Common myeloid progenitor, CD34-positive (primary cell): ENCODE measurements around the gene TRPM6.

ENCODE experiments used
- CTCF ChIA-PET: fragments of 350-600 bp; sonication (Branson Sonifier 250); formaldehyde crosslinking; loops from one replicate; lab custom pipeline; 2021; ENCODE audit warnings: antibody characterized with exemption; lab: Charles Lee
- POLR2A ChIA-PET: fragments of 350-600 bp; sonication (Branson Sonifier 250); formaldehyde crosslinking; loops from one replicate; lab custom pipeline; 2021; ENCODE audit warnings: antibody characterized with exemption; lab: Charles Lee
- DNase-seq, 3 donors: peaks; one replicate each; pipeline versions ENCODE4 v3.0.0 to v3.0.0-alpha.2; 2013
- H3K27ac ChIP-seq, 2 experiments: 1 replicate in 1 of 2; 2 replicates in 1 of 2; pipeline ENCODE4 v1.7.0; 2013; ENCODE audit warnings: inconsistent platforms in 2 of 2, low read length in 2 of 2, mild to moderate bottlenecking in 2 of 2, low read depth in 1 of 2, moderate library complexity in 1 of 2; ENCODE audit not compliant: severe bottlenecking in 2 of 2, insufficient read depth in 1 of 2, poor library complexity in 1 of 2
- H3K27me3 ChIP-seq, 5 experiments: replicated peaks in 2 of 5; 1 replicate in 3 of 5; 2 replicates in 2 of 5; pipeline versions ENCODE4 v1.6.1 to v1.7.0; 2013; ENCODE audit warnings: low read length in 4 of 5, mild to moderate bottlenecking in 2 of 5, moderate library complexity in 2 of 5, inconsistent platforms in 1 of 5; ENCODE audit not compliant: insufficient read depth in 5 of 5, control insufficient read depth in 4 of 5
- H3K36me3 ChIP-seq, 4 experiments: 1 replicate in 2 of 4; 2 replicates in 2 of 4; pipeline versions ENCODE4 v1.6.1 to v1.7.0; 2013; ENCODE audit warnings: low read length in 3 of 4, control low read depth in 1 of 4, mild to moderate bottlenecking in 1 of 4; ENCODE audit not compliant: control insufficient read depth in 4 of 4, insufficient read depth in 4 of 4
- H3K4me1 ChIP-seq, 4 experiments: 1 replicate in 3 of 4; 2 replicates in 1 of 4; pipeline versions ENCODE4 v1.6.1 to v1.7.1; 2013; ENCODE audit warnings: low read length in 3 of 4, mild to moderate bottlenecking in 3 of 4, control low read depth in 1 of 4, inconsistent platforms in 1 of 4, moderate library complexity in 1 of 4; ENCODE audit not compliant: control insufficient read depth in 4 of 4, insufficient read depth in 4 of 4; ENCODE audit errors: control extremely low read depth in 1 of 4
- H3K4me3 ChIP-seq, 7 experiments: 1 replicate in 4 of 7; 2 replicates in 3 of 7; pipeline versions ENCODE4 v1.5.1 to v1.7.0; 2013; ENCODE audit warnings: mild to moderate bottlenecking in 7 of 7, low read length in 6 of 7, moderate library complexity in 6 of 7, inconsistent platforms in 2 of 7, low read depth in 2 of 7, control low read depth in 1 of 7; ENCODE audit not compliant: insufficient read depth in 4 of 7, control insufficient read depth in 1 of 7; ENCODE audit errors: extremely low read depth in 1 of 7
- H3K9me3 ChIP-seq, 5 experiments: 1 replicate in 4 of 5; 2 replicates in 1 of 5; pipeline versions ENCODE4 v1.6.1 to v1.7.1; 2013; ENCODE audit warnings: low read length in 4 of 5, mild to moderate bottlenecking in 2 of 5, inconsistent platforms in 1 of 5, low read depth in 1 of 5, moderate library complexity in 1 of 5; ENCODE audit not compliant: control insufficient read depth in 4 of 5, insufficient read depth in 2 of 5; ENCODE audit errors: control extremely low read depth in 1 of 5
- WGBS: methylation state at CpG from one replicate; pipeline ENCODE4 v1.1.5; 2013; ENCODE audit not compliant: insufficient coverage; 5-methylcytosine and 5-hydroxymethylcytosine counted together

Gene TRPM6

GRCh38 chr9:74775396-74775795, 112.3 kb downstream of the TRPM6 start:
- DNase-seq, result no peak
- H3K4me1 ChIP-seq, result no peaks in the 10 kb centered on the region
- H3K27me3 ChIP-seq, result no peaks in the 10 kb centered on the region
- no peaks in the 10 kb centered on the region for H3K9me3 ChIP-seq
- H3K27ac ChIP-seq, result no peak overlapping the region
- 100% methylated on average over 5 of the region's 5 CpGs for WGBS
- no peaks in the 10 kb centered on the region for H3K36me3 ChIP-seq
- POLR2A ChIA-PET, result no interaction called here
- no peak overlapping the region for H3K4me3 ChIP-seq
- CTCF ChIA-PET, result interaction anchor here (0.7 to 11.3 kb wide), 18 partner anchors 166 to 1532 kb away, joined by 3 to 208 read pairs (median 6); partner anchors contain the start of genes C9orf40 and CARNMT1

GRCh38 chr9:74773886-74774479, 113.7 kb downstream of the TRPM6 start:
- no peaks in the 10 kb centered on the region for H3K9me3 ChIP-seq

GRCh38 chr9:74772121-74772520, 115.6 kb downstream of the TRPM6 start:
- CTCF ChIA-PET, result interaction anchor here (0.6 to 11.3 kb wide), 7 partner anchors 12 to 1581 kb away, joined by 3 to 208 read pairs (median 11); no protein-coding TSS in a partner anchor
- Histone ChIP-seq H3K9me3 (no peaks in the 10 kb centered on the region), H3K36me3 (no peaks in the 10 kb centered on the region), H3K4me3 (no peak overlapping the region), H3K27me3 (no peaks in the 10 kb centered on the region), H3K4me1 (no peaks in the 10 kb centered on the region), H3K27ac (no peak overlapping the region)
- no peak for DNase-seq
- POLR2A ChIA-PET, result no interaction called here
- WGBS, result 100% methylated on average over 2 of the region's 4 CpGs

More at GRCh38 chr9:74773886-74774479, 113.7 kb downstream of the TRPM6 start:
- H3K27ac ChIP-seq, result no peak overlapping the region
- no peaks in the 10 kb centered on the region for H3K4me1 ChIP-seq
- DNase-seq, result peak; percentile 74 to 89 (median 82)
- no peaks in the 10 kb centered on the region for H3K36me3 ChIP-seq
- no peaks in the 10 kb centered on the region for H3K27me3 ChIP-seq
- no peak overlapping the region for H3K4me3 ChIP-seq
- ChIA-PET CTCF (interaction anchor here (0.8 to 11.3 kb wide), 22 partner anchors 10 to 466 kb away, joined by 3 to 208 read pairs (median 4); partner anchors contain the start of gene C9orf40), POLR2A (no interaction called here)
- 34% methylated on average over 6 of the region's 8 CpGs for WGBS

GRCh38 chr9:74771672-74772071, 116.0 kb downstream of the TRPM6 start:
- Histone ChIP-seq H3K27me3 (no peaks in the 10 kb centered on the region), H3K4me1 (no peaks in the 10 kb centered on the region), H3K4me3 (no peak overlapping the region), H3K36me3 (no peaks in the 10 kb centered on the region), H3K9me3 (no peaks in the 10 kb centered on the region), H3K27ac (no peak overlapping the region)
- POLR2A ChIA-PET, result no interaction called here
- no peak for DNase-seq
- WGBS, result 100% methylated on average over 3 of the region's 6 CpGs
- CTCF ChIA-PET, result interaction anchor here (1.0 to 11.3 kb wide), 5 partner anchors 19 to 316 kb away, joined by 3 to 208 read pairs (median 5); partner anchors contain the start of genes NMRK1 and OSTF1

- WGBS, result no CpG with 5 or more reads among the region's 7 CpGs
These were observed 116.5 kb downstream of the TRPM6 start for GRCh38 chr9:74771262-74771585.

GRCh38 chr9:74770508-74771261, 117.0 kb downstream of the TRPM6 start:
- Histone ChIP-seq H3K36me3 (no peaks in the 10 kb centered on the region), H3K9me3 (no peaks in the 10 kb centered on the region), H3K4me1 (no peaks in the 10 kb centered on the region), H3K27ac (no peak overlapping the region), H3K27me3 (no peaks in the 10 kb centered on the region), H3K4me3 (no peak overlapping the region)
- POLR2A ChIA-PET, result no interaction called here
- WGBS, result 88% methylated on average over 20 of the region's 22 CpGs
- CTCF ChIA-PET, result interaction anchor here (1.0 to 11.3 kb wide), 5 partner anchors 12 to 317 kb away, joined by 3 to 208 read pairs (median 4); partner anchors contain the start of genes NMRK1 and OSTF1
- DNase-seq, result peak; percentile 15 to 43 (median 40)

More at GRCh38 chr9:74771262-74771585, 116.5 kb downstream of the TRPM6 start:
- CTCF ChIA-PET, result interaction anchor here (1.0 to 11.3 kb wide), 5 partner anchors 12 to 316 kb away, joined by 3 to 208 read pairs (median 4); partner anchors contain the start of genes NMRK1 and OSTF1
- POLR2A ChIA-PET, result no interaction called here
- no peak for DNase-seq
- no peak overlapping the region for H3K27ac ChIP-seq
- no peak overlapping the region for H3K4me3 ChIP-seq
- H3K9me3 ChIP-seq, result no peaks in the 10 kb centered on the region
- no peaks in the 10 kb centered on the region for H3K4me1 ChIP-seq
- no peaks in the 10 kb centered on the region for H3K36me3 ChIP-seq
- H3K27me3 ChIP-seq, result no peaks in the 10 kb centered on the region
